HepG2 (cell line): Measurements from ENCODE around the gene C10orf67. TPM values are rescaled to one million over a fixed set of nuclear protein-coding genes. Genes with fewer than 3 reads are reported as not detected.

Source experiments
- FOXJ3 ChIP-seq: sonication (generic); formaldehyde crosslinking; IDR thresholded peaks from 2 replicates; pipeline ENCODE4 v1.4.0; 2020; ENCODE audit warnings: missing genetic modification reagents, mild to moderate bottlenecking, borderline replicate concordance
- HDAC1 ChIP-seq: sonication (generic); formaldehyde crosslinking; IDR thresholded peaks from 2 replicates; pipeline ENCODE4 v1.5.1; 2020; ENCODE audit warnings: mild to moderate bottlenecking, missing genetic modification reagents
- HDAC2 ChIP-seq: sonication (generic); formaldehyde crosslinking; IDR thresholded peaks from 2 replicates; pipeline ENCODE4 v1.4.0; 2020; ENCODE audit warnings: missing genetic modification reagents
- MED1 ChIP-seq: sonication (generic); formaldehyde crosslinking; IDR thresholded peaks from 2 replicates; pipeline ENCODE4 v1.4.0; 2020; ENCODE audit warnings: missing genetic modification reagents
- MXD3 ChIP-seq: IDR thresholded peaks from 2 replicates; pipeline ENCODE4 v1.6.1; 2016; ENCODE audit warnings: mild to moderate bottlenecking, missing biosample characterization, missing genetic modification reagents
- MYPOP ChIP-seq: sonication (generic); formaldehyde crosslinking; IDR thresholded peaks from 2 replicates; pipeline ENCODE4 v1.8.1; 2023; ENCODE audit warnings: mild to moderate bottlenecking, moderate library complexity, missing genetic modification reagents
- TCF7 ChIP-seq: sonication (generic); IDR thresholded peaks from 2 replicates; pipeline ENCODE4 v1.6.1; 2016; ENCODE audit warnings: antibody characterized with exemption, low read depth
- TOPORS ChIP-seq: sonication (generic); formaldehyde crosslinking; IDR thresholded peaks from 2 replicates; pipeline ENCODE4 v1.8.0; 2023; ENCODE audit warnings: mild to moderate bottlenecking, missing genetic modification reagents
- ZBTB10 ChIP-seq: sonication (generic); formaldehyde crosslinking; IDR thresholded peaks from 2 replicates; pipeline ENCODE4 v1.4.0; 2020; ENCODE audit warnings: missing genetic modification reagents, borderline replicate concordance
- ZNF10 ChIP-seq: sonication (generic); formaldehyde crosslinking; IDR thresholded peaks from 2 replicates; pipeline ENCODE4 v1.4.0; 2020; ENCODE audit warnings: mild to moderate bottlenecking, low read depth, missing genetic modification reagents, borderline replicate concordance
- ZNF101 ChIP-seq: sonication (generic); formaldehyde crosslinking; IDR thresholded peaks from 2 replicates; pipeline ENCODE4 v1.4.0; 2020; ENCODE audit warnings: mild to moderate bottlenecking, low read depth, missing genetic modification reagents, borderline replicate concordance
- ZNF362 ChIP-seq: sonication (generic); formaldehyde crosslinking; IDR thresholded peaks from 2 replicates; pipeline ENCODE4 v1.4.0; 2020; ENCODE audit warnings: missing genetic modification reagents, mild to moderate bottlenecking, borderline replicate concordance
- ZNF572 ChIP-seq: sonication (generic); formaldehyde crosslinking; IDR thresholded peaks from 2 replicates; pipeline ENCODE4 v1.5.1; 2020; ENCODE audit warnings: mild to moderate bottlenecking, missing genetic modification reagents
- ZSCAN30 ChIP-seq: sonication (generic); formaldehyde crosslinking; IDR thresholded peaks from 2 replicates; pipeline ENCODE4 v1.5.0; 2020; ENCODE audit warnings: mild to moderate bottlenecking, missing genetic modification reagents
- polyA plus RNA-seq, 8 experiments: library from polyadenylated mRNA; depleted of rRNA in 3 of 8; stranded (reverse) in 7 of 8; unstranded in 1 of 8; fragments of >200 nt; fragmentation: Illumina TruSeq in 4 of 8; extraction: Trizol in 4 of 8; gene quantifications; 2 replicates each; pipeline versions ENCODE4 v1.2.1 to v1.2.3, GENCODE V29; 2011 to 2016; ENCODE audit warnings: low read depth in 4 of 8, missing spikeins in 1 of 8, mixed read lengths in 1 of 8; ENCODE audit not compliant: insufficient read depth in 1 of 8
- total RNA-seq, 5 experiments: library from RNA; depleted of rRNA; stranded (reverse); fragments of >200 nt; fragmentation: Illumina TruSeq; extraction: Trizol; gene quantifications; 2 replicates each; pipeline ENCODE4 v1.2.3, GENCODE V29; 2016; ENCODE audit warnings: low read depth in 1 of 5
- TF ChIP-seq, protein P1 (sequence below): sonication (generic); formaldehyde crosslinking; IDR thresholded peaks from 2 replicates; pipeline ENCODE4 v1.8.1; 2022; ENCODE audit warnings: mild to moderate bottlenecking, missing genetic modification reagents
- TF ChIP-seq, protein P2 (sequence below): sonication (generic); formaldehyde crosslinking; IDR thresholded peaks from 2 replicates; pipeline ENCODE4 v1.8.0; 2023; ENCODE audit warnings: mild to moderate bottlenecking, missing genetic modification reagents
- TF ChIP-seq, protein P3 (sequence below): sonication (generic); formaldehyde crosslinking; IDR thresholded peaks from 2 replicates; pipeline ENCODE4 v1.4.0; 2020; ENCODE audit warnings: missing genetic modification reagents; ENCODE audit errors: not compliant biosample characterization
- TF ChIP-seq, protein P4 (sequence below): sonication (generic); formaldehyde crosslinking; conservative IDR thresholded peaks from 2 replicates; pipeline ENCODE4 v1.5.0; 2020; ENCODE audit warnings: missing genetic modification reagents

C10orf67 gene
- total and polyA plus RNA-seq, 2 of the 13 experiments (the other 11 are each of a cell fraction or from before 2014, with no cell fraction given): not detected

DNA sequence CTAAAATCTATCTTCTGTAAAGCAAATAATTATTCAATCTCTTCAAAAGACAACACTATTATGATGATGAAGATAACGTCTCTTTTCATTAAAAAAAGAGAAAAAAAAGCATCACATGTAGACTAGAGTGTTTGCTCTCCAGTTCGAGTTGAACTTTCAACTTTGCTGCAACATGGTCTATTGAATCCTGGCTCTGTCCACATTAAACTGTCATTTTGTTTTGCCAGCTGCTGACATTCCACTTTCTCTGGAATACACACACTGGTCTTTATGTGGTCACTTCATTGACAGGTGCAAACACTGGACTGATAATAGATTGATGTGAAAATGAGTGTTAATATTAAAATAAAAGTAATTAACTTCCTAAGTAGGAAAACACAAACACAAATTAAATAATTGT, 90.8 kb downstream of the C10orf67 start (continued):
- TF ChIP-seq ZNF101 (CRISPR knock-in tag): no peak
- peak; percentile 39; the same call in 1 of the 2 replicates for TF ChIP-seq TCF7
- TF ChIP-seq MED1 (CRISPR knock-in tag): peak; percentile 47; the same call in 1 of the 2 replicates
- TF ChIP-seq ZSCAN30: no peak
- TF ChIP-seq, protein P1, sequence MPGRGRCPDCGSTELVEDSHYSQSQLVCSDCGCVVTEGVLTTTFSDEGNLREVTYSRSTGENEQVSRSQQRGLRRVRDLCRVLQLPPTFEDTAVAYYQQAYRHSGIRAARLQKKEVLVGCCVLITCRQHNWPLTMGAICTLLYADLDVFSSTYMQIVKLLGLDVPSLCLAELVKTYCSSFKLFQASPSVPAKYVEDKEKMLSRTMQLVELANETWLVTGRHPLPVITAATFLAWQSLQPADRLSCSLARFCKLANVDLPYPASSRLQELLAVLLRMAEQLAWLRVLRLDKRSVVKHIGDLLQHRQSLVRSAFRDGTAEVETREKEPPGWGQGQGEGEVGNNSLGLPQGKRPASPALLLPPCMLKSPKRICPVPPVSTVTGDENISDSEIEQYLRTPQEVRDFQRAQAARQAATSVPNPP: no peak
- TF ChIP-seq, protein P2, sequence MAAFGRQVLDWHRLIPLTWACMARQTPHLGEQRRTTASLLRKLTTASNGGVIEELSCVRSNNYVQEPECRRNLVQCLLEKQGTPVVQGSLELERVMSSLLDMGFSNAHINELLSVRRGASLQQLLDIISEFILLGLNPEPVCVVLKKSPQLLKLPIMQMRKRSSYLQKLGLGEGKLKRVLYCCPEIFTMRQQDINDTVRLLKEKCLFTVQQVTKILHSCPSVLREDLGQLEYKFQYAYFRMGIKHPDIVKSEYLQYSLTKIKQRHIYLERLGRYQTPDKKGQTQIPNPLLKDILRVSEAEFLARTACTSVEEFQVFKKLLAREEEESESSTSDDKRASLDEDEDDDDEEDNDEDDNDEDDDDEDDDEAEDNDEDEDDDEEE: no peak
- no peak for TF ChIP-seq ZNF572 (CRISPR knock-in tag)
- peak; percentile 47; the same call in 1 of the 2 replicates for TF ChIP-seq FOXJ3
- no peak for TF ChIP-seq TOPORS
- TF ChIP-seq, protein P3, sequence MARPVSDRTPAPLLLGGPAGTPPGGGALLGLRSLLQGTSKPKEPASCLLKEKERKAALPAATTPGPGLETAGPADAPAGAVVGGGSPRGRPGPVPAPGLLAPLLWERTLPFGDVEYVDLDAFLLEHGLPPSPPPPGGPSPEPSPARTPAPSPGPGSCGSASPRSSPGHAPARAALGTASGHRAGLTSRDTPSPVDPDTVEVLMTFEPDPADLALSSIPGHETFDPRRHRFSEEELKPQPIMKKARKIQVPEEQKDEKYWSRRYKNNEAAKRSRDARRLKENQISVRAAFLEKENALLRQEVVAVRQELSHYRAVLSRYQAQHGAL (CRISPR knock-in tag): no peak
- TF ChIP-seq MXD3 (CRISPR knock-in tag): no peak
- 0 out of 2 replicates have a peak, but pooled peaks have one; percentile 12 for TF ChIP-seq HDAC2 (CRISPR knock-in tag)
- TF ChIP-seq ZNF362 (CRISPR knock-in tag): peak; percentile 64; the same call in 1 of the 2 replicates
- TF ChIP-seq MYPOP (CRISPR knock-in tag): no peak
- TF ChIP-seq ZNF10 (CRISPR knock-in tag): no peak
- TF ChIP-seq, protein P4, sequence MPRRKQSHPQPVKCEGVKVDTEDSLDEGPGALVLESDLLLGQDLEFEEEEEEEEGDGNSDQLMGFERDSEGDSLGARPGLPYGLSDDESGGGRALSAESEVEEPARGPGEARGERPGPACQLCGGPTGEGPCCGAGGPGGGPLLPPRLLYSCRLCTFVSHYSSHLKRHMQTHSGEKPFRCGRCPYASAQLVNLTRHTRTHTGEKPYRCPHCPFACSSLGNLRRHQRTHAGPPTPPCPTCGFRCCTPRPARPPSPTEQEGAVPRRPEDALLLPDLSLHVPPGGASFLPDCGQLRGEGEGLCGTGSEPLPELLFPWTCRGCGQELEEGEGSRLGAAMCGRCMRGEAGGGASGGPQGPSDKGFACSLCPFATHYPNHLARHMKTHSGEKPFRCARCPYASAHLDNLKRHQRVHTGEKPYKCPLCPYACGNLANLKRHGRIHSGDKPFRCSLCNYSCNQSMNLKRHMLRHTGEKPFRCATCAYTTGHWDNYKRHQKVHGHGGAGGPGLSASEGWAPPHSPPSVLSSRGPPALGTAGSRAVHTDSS (CRISPR knock-in tag): no peak
- TF ChIP-seq ZBTB10 (CRISPR knock-in tag): no peak
- TF ChIP-seq HDAC1 (CRISPR knock-in tag): no peak
